ENCODE results near the gene PTGDS. TPM values are rescaled to one million over a fixed set of nuclear protein-coding genes. Genes with fewer than 3 reads are reported as not detected.
A peak's percentile ranks its signal among the peaks of the same experiment; 100 is the strongest.

Gene PTGDS
- total RNA-seq, 1 experiment from 2014 or later, result 2.2 TPM

DNA sequence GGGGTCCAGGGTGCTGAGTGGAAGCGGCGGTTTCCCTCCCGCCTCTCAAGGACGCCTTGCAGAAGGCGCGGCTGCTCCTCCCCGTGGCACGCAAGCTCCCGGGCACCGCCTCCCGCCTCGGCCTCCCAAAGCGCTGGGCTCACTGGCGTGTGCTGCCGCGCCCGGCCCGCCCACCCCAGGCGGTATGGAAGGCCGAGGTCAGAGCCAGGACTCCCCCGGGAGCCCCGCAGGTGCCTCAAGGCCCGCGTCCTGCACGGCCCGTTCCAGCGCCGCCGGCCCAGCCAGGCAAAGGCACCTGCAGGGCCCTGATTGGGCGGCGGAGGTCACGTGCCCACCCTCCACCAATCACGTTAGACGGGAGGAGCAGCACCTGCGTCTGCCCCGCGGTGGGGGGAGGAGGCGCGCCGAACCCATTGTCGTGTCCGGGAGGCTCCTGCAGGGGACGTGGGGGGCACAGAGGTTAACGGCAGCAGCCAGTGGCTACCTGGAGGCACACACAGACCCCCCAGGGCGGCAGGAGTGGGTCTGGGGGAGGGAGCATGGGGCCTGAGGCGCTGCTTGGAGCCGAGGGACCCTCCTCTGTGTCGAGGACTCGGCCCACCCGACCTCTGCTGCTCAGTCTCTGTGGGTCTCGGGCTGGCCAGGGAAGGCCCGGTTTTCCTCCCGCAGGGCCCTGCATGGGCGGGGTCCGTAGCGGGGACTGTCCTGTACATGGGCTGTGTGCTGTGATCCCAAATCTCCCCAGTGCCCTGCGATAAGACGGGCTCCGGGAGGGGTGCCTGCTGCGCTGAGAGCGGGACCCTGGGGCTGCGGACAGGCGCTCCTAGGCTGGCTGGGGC is 27.3 kb upstream of the PTGDS start (continued):
- TF ChIP-seq, protein P1, sequence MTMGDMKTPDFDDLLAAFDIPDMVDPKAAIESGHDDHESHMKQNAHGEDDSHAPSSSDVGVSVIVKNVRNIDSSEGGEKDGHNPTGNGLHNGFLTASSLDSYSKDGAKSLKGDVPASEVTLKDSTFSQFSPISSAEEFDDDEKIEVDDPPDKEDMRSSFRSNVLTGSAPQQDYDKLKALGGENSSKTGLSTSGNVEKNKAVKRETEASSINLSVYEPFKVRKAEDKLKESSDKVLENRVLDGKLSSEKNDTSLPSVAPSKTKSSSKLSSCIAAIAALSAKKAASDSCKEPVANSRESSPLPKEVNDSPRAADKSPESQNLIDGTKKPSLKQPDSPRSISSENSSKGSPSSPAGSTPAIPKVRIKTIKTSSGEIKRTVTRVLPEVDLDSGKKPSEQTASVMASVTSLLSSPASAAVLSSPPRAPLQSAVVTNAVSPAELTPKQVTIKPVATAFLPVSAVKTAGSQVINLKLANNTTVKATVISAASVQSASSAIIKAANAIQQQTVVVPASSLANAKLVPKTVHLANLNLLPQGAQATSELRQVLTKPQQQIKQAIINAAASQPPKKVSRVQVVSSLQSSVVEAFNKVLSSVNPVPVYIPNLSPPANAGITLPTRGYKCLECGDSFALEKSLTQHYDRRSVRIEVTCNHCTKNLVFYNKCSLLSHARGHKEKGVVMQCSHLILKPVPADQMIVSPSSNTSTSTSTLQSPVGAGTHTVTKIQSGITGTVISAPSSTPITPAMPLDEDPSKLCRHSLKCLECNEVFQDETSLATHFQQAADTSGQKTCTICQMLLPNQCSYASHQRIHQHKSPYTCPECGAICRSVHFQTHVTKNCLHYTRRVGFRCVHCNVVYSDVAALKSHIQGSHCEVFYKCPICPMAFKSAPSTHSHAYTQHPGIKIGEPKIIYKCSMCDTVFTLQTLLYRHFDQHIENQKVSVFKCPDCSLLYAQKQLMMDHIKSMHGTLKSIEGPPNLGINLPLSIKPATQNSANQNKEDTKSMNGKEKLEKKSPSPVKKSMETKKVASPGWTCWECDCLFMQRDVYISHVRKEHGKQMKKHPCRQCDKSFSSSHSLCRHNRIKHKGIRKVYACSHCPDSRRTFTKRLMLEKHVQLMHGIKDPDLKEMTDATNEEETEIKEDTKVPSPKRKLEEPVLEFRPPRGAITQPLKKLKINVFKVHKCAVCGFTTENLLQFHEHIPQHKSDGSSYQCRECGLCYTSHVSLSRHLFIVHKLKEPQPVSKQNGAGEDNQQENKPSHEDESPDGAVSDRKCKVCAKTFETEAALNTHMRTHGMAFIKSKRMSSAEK (CRISPR knock-in tag; IDR thresholded peaks at IDR 0.05; ENCODE audit: borderline replicate concordance), result no peak
- TF ChIP-seq CREM (CRISPR knock-in tag; IDR thresholded peaks at IDR 0.05), result no peak
- TF ChIP-seq ZNF423 (CRISPR knock-in tag; IDR thresholded peaks at IDR 0.05), result peak; percentile 84
- TF ChIP-seq, protein P2, sequence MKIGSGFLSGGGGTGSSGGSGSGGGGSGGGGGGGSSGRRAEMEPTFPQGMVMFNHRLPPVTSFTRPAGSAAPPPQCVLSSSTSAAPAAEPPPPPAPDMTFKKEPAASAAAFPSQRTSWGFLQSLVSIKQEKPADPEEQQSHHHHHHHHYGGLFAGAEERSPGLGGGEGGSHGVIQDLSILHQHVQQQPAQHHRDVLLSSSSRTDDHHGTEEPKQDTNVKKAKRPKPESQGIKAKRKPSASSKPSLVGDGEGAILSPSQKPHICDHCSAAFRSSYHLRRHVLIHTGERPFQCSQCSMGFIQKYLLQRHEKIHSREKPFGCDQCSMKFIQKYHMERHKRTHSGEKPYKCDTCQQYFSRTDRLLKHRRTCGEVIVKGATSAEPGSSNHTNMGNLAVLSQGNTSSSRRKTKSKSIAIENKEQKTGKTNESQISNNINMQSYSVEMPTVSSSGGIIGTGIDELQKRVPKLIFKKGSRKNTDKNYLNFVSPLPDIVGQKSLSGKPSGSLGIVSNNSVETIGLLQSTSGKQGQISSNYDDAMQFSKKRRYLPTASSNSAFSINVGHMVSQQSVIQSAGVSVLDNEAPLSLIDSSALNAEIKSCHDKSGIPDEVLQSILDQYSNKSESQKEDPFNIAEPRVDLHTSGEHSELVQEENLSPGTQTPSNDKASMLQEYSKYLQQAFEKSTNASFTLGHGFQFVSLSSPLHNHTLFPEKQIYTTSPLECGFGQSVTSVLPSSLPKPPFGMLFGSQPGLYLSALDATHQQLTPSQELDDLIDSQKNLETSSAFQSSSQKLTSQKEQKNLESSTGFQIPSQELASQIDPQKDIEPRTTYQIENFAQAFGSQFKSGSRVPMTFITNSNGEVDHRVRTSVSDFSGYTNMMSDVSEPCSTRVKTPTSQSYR (CRISPR knock-in tag; IDR thresholded peaks at IDR 0.05), result peak; percentile 82; the same call in 1 of the 2 replicates
- TF ChIP-seq ETV6 (CRISPR knock-in tag; IDR thresholded peaks at IDR 0.05), result peak; percentile 78; the same call in 1 of the 2 replicates
- TF ChIP-seq, protein P3, sequence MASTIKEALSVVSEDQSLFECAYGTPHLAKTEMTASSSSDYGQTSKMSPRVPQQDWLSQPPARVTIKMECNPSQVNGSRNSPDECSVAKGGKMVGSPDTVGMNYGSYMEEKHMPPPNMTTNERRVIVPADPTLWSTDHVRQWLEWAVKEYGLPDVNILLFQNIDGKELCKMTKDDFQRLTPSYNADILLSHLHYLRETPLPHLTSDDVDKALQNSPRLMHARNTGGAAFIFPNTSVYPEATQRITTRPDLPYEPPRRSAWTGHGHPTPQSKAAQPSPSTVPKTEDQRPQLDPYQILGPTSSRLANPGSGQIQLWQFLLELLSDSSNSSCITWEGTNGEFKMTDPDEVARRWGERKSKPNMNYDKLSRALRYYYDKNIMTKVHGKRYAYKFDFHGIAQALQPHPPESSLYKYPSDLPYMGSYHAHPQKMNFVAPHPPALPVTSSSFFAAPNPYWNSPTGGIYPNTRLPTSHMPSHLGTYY (CRISPR knock-in tag; IDR thresholded peaks at IDR 0.05), result no peak

DNA sequence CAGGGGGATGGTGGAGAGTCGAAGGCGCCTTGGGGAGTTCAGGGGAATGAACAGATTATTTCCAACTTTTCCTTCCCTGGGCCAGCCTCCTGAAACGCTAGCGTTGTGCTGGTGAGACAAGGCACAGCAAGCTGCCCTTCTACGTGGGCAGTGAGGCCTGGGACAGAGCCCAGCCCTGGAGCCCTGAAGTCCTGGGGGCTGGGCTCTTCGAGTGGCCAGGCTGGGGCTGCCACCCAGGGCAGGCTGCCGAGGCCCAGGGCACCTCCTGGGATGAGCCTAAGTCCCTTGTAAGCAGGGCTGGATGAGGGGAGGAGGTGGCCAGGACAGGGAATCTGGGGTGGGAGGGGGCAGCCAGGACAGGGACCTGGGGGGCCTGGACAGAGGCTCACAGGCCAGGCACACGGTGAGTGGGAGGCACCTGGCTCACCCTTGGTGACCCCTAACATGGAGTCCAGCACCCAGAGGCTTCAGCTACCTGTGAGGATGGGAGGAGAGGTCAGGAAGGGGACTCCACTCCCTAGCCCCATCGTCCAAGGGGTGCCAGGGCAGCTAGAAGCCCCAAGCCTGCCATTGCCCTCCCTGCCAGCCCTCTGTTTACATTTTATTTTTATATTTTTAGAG is 26.5 kb upstream of the PTGDS start:
- no peak for DNase-seq (ENCODE audit: low spot score)
- TF ChIP-seq, protein P4, sequence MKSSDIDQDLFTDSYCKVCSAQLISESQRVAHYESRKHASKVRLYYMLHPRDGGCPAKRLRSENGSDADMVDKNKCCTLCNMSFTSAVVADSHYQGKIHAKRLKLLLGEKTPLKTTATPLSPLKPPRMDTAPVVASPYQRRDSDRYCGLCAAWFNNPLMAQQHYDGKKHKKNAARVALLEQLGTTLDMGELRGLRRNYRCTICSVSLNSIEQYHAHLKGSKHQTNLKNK (CRISPR knock-in tag; IDR thresholded peaks at IDR 0.05), result no peak
- TF ChIP-seq ZNF232 (CRISPR knock-in tag; IDR thresholded peaks at IDR 0.05), result no peak
- TF ChIP-seq SP1 (CRISPR knock-in tag; conservative IDR thresholded peaks at IDR 0.05), result no peak
- TF ChIP-seq, protein P5, sequence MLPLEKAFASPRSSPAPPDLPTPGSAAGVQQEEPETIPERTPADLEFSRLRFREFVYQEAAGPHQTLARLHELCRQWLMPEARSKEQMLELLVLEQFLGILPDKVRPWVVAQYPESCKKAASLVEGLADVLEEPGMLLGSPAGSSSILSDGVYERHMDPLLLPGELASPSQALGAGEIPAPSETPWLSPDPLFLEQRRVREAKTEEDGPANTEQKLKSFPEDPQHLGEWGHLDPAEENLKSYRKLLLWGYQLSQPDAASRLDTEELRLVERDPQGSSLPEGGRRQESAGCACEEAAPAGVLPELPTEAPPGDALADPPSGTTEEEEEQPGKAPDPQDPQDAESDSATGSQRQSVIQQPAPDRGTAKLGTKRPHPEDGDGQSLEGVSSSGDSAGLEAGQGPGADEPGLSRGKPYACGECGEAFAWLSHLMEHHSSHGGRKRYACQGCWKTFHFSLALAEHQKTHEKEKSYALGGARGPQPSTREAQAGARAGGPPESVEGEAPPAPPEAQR (CRISPR knock-in tag; IDR thresholded peaks at IDR 0.05), result no peak
- Mint-ChIP-seq H3K4me3 (peak overlapping the region; percentile 72), H3K27ac (no peak overlapping the region), H3K27me3 (ENCODE audit: low read depth) (no peaks in the 10 kb centered on the region), H3K9me3 (no peaks in the 10 kb centered on the region), H3K36me3 (no peaks in the 10 kb centered on the region), H3K4me1 (peaks cover 7% of the 10 kb centered on the region)
- CTCF ChIA-PET, result interaction anchor here (0.6 to 8.7 kb wide), 5 partner anchors 27 to 117 kb away, joined by 3 to 151 read pairs (median 8); partner anchors contain the start of gene NPDC1
- no peak for ATAC-seq
- POLR2A ChIA-PET, result no interaction called here
